ENCODE measurements around the gene FMN1. TPM values are rescaled to one million over a fixed set of nuclear protein-coding genes. Genes with fewer than 3 reads are reported as not detected.

FMN1 gene
- total and polyA plus RNA-seq, 10 of the 15 experiments (the other 5 are each of a cell fraction or from before 2014, with no cell fraction given), result 0.05 to 0.16 (median 0.08) TPM; not detected in 4

DNA sequence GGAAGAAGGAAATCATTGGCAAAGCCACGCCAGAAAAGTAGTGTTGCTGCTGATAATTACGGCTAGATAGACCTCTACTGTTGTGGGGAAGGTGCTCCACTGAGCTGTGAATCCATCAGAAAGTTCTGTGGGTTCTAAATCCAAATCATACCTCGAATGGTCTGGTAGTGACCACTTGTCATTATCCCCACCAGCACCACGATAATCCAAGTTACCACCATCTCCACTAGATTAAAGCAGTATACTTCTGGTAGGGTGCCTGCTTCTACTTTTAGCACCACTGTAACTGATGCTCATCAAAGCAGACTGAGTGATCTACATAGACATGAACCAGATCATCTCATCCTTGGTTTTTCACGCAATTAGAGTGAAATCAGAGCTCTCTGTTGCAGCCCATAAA lies 185.5 kb downstream of the FMN1 start (continued):
- no peak for TF ChIP-seq ZBTB4 (CRISPR knock-in tag; IDR thresholded peaks at IDR 0.05)

GRCh38 chr15:33008284-33008995 lies 186.1 kb downstream of the FMN1 start:
- Histone ChIP-seq H2AFZ (ENCODE audit: control insufficient read depth, low read depth, low read length) (no peak overlapping the region), H3K4me1 (ENCODE audit: control insufficient read depth, insufficient read depth, low read length) (no peaks in the 10 kb centered on the region), H3K9me3 (replicated peaks; ENCODE audit: control insufficient read depth, insufficient read depth, low read length) (no peaks in the 10 kb centered on the region), H3K4me2 (ENCODE audit: control insufficient read depth, insufficient read depth) (no peak overlapping the region), H3K27ac (ENCODE audit: control insufficient read depth, insufficient read depth) (no peak overlapping the region), H3K79me2 (ENCODE audit: control insufficient read depth, insufficient read depth, low read length) (no peaks in the 10 kb centered on the region), H4K20me1 (ENCODE audit: control insufficient read depth, insufficient read depth) (no peaks in the 10 kb centered on the region), H3K36me3 (ENCODE audit: control insufficient read depth in 2 of 2, insufficient read depth in 2 of 2, low read length in 1 of 2) (no peaks in the 10 kb centered on the region), H3K27me3 (replicated peaks in 1 of 2; ENCODE audit: control insufficient read depth in 2 of 2, insufficient read depth in 2 of 2, low read length in 1 of 2) (no peaks in the 10 kb centered on the region; a peak in 2 of 4 replicates), H3K9ac (ENCODE audit: control insufficient read depth, insufficient read depth, low read length) (no peak overlapping the region), H3K4me3 (no peak overlapping the region)
- intact Hi-C loops (cut with micrococcal nuclease; ENCODE audit: unreplicated experiment), result no loop called here
- no peak for ATAC-seq
- SMC1A ChIA-PET (ENCODE audit: uncharacterized antibody, unreplicated experiment), result no interaction called here
- BruUV-seq (replicated peaks), result no TSS peak
- RAD21 ChIA-PET (ENCODE audit: unreplicated experiment), result no interaction called here
- no peak for FAIRE-seq
- WGBS (ENCODE audit: insufficient coverage, insufficient replicate concordance, low lambda C conversion rate, missing lambda C conversion rate), result 37% methylated on average over 3 of the region's 3 CpGs
- POLR2A ChIA-PET, result no interaction called here
- in situ Hi-C loops (cut with MboI), result no loop called here
- no peak for DNase-seq (ENCODE audit: low read depth, low spot score)
- CTCF ChIA-PET, result interaction anchor here (0.7 to 1.4 kb wide), 2 partner anchors 13 to 346 kb away, joined by 3 read pairs; no protein-coding TSS in a partner anchor
- TF ChIP-seq ATF7 (IDR thresholded peaks at IDR 0.05; ENCODE audit: low read depth) (no peak), CHD2 (IDR thresholded peaks at IDR 0.05; ENCODE audit: borderline replicate concordance, low read depth, low read length) (no peak), HDAC6 (IDR thresholded peaks at IDR 0.05; ENCODE audit: unreplicated experiment) (no peak), CUX1 (IDR thresholded peaks at IDR 0.05; ENCODE audit: insufficient replicate concordance, low read depth, low read length) (no peak), EGR1 (IDR thresholded peaks at IDR 0.05; ENCODE audit: borderline replicate concordance in 1 of 2, low read depth in 2 of 2, low read length in 2 of 2) (no peak), ZSCAN29 (IDR thresholded peaks at IDR 0.05) (no peak), RUNX3 (IDR thresholded peaks at IDR 0.05; ENCODE audit: low read length) (no peak), ELK1 (IDR thresholded peaks at IDR 0.05; ENCODE audit: low read depth, low read length) (no peak)
- TF ChIP-seq, protein P1, sequence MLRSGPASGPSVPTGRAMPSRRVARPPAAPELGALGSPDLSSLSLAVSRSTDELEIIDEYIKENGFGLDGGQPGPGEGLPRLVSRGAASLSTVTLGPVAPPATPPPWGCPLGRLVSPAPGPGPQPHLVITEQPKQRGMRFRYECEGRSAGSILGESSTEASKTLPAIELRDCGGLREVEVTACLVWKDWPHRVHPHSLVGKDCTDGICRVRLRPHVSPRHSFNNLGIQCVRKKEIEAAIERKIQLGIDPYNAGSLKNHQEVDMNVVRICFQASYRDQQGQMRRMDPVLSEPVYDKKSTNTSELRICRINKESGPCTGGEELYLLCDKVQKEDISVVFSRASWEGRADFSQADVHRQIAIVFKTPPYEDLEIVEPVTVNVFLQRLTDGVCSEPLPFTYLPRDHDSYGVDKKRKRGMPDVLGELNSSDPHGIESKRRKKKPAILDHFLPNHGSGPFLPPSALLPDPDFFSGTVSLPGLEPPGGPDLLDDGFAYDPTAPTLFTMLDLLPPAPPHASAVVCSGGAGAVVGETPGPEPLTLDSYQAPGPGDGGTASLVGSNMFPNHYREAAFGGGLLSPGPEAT (IDR thresholded peaks at IDR 0.05; ENCODE audit: low read depth), result no peak

All from GM12878 (cell line).